Motor neuron (in vitro differentiated cells): Measurements from ENCODE around the gene CYP24A1. TPM values are rescaled to one million over a fixed set of nuclear protein-coding genes. Genes with fewer than 3 reads are reported as not detected.

Experiments
- ATAC-seq, 8 experiments: fragments of 200-7000 bp; cut with Tn5 transposase; replicated peaks in 6 of 8; 2 replicates each; pipeline ENCODE4 v1.8.0; 2021; ENCODE audit warnings: mild to moderate bottlenecking in 8 of 8, moderate library complexity in 8 of 8
- H3K27ac ChIP-seq, 2 donors: fragments of 250-450 bp; sonication (Bioruptor Pico); 2 replicates each; pipeline ENCODE4 v1.9.0; 2021; ENCODE audit warnings: antibody characterized with exemption in 2 of 2, mild to moderate bottlenecking in 2 of 2, moderate library complexity in 1 of 2
- H3K4me1 ChIP-seq, 2 donors: fragments of 250-450 bp; sonication (Bioruptor Pico); replicated peaks in 1 of 2; 2 replicates each; pipeline ENCODE4 v1.6.1; 2021; ENCODE audit warnings: antibody characterized with exemption in 2 of 2, mild to moderate bottlenecking in 2 of 2, moderate library complexity in 1 of 2
- H3K4me3 ChIP-seq, 5 donors: fragments of 250-450 bp; sonication (Bioruptor Pico); 2 replicates each; pipeline ENCODE4 v1.9.0; 2021; ENCODE audit warnings: antibody characterized with exemption in 5 of 5, mild to moderate bottlenecking in 5 of 5, moderate library complexity in 4 of 5
- WGBS, 10 experiments: fragments of 450-650 bp; shearing (Covaris generic); methylation state at CpG; one replicate each; pipeline ENCODE4 v1.0.0; 2022; 5-methylcytosine and 5-hydroxymethylcytosine counted together
- in situ Hi-C, 9 experiments: fragments of 400-800 bp; cut with MboI; loops; one replicate each; pipeline ENCODE4 v1.15.0; 2021; ENCODE audit warnings: low sequenced_read_pairs in 9 of 9, low pct_unique_long_range_greater_than_20kb in 2 of 9; ENCODE audit not compliant: unreplicated experiment in 9 of 9
- total RNA-seq, 8 experiments: library from RNA; unstranded; fragments of 300-600 nt; gene quantifications; 2 replicates each; pipeline versions ENCODE4 v1.2.3 to v1.2.4, GENCODE V29; 2022

Gene CYP24A1
- total RNA-seq, 8 experiments from 2014 or later: 0.04 to 2.8 (median 0.40) TPM; not detected in 2

- in situ Hi-C loops: no loop called here
- ATAC-seq: peak in 1 of 8 experiments; percentile 25
- 47 to 93% (median 78%) methylated on average over 1 to 6 of the region's 11 CpGs; no CpG with 5 or more reads in 1 of the 10 experiments for WGBS, 10 experiments
- no peaks in the 10 kb centered on the region for H3K4me1 ChIP-seq
- no peak overlapping the region for H3K4me3 ChIP-seq
- no peak overlapping the region for H3K27ac ChIP-seq
Measured at GRCh38 chr20:54167909-54168872, 5.6 kb downstream of the CYP24A1 start.

DNA sequence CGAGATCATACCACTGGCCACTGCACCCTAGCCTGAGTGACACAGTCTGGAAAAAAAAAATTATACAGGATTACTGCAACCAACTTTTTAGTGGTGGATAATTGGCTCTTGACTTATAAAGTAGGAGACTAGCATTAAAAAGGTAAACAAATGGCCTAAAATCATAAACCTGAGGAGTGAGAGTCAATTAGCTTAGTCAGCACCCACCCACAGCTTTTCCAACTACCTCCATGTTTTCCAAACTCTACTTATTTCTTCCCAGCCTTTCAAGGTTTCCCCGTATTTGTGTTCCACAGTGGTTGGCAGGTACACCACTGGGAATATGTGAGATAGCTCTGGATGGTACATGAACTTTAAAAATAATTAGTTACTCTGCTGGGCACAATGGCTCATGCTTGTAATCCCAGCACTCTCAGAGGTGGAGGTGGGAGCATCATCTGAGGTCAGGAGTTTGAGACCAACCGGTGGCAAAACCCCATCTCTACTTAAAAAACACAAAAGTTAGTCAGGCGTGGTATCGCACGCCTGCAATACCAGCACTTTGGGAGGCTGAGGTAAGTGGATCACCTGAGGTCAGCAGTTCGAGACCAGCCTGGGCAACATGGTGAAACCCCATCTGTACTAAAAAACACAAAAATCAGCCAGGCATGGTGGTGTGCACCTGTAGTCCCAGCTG, 6.7 kb downstream of the CYP24A1 start:
- in situ Hi-C loops: no loop called here
- 80 to 100% (median 89%) methylated on average over 1 to 6 of the region's 7 CpGs; no CpG with 5 or more reads in 2 of the 10 experiments for WGBS, 10 experiments
- H3K4me1 ChIP-seq: peaks cover 0 to 7% of the 10 kb centered on the region in 2 donors
- H3K4me3 ChIP-seq: no peak overlapping the region
- no peak for ATAC-seq
- H3K27ac ChIP-seq: no peak overlapping the region

DNA sequence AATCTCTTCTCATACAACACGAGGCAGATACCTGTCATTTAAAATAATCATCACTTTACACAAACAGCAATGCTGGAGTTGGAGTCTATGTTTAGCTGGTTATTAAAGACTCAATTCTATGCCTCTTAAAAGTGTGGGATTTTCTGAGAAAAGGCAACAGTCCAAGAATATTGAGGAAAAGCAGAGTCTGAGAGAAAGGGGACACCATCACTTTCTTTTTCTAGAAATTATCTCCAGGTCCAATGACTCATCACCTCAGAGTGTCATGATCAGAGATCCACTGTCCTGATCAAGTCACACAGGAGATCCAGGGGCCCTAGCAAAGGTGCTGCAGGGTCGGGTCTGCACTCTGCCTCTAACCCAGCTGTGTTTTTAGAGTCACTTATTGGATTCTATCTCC, 8.0 kb downstream of the CYP24A1 start:
- Histone ChIP-seq H3K4me1 (peaks cover 0 to 7% of the 10 kb centered on the region in 2 donors), H3K4me3 (no peak overlapping the region), H3K27ac (no peak overlapping the region)
- in situ Hi-C loops: no loop called here
- ATAC-seq: no peak
- 0 to 81% (median 56%) methylated on average over 1 to 2 of the region's 2 CpGs; no CpG with 5 or more reads in 1 of the 10 experiments for WGBS, 10 experiments

DNA sequence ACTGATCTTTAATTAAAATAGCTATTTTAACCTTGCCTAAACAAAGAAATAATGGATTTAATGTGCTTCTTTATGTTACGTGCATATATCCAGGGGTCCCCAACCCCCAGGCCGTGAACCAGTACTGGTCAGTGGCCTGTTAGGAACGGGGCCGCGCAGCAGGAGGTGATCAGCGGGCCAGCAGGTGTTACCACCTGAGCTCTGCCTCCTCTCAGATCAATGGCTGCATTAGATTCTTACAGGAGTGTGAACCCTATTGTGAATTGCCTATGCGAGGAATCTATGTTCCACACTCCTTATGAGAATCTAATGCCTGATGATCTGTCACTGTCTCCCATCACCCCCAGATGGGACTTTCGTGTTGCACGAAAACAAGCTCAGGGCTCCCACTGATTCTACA, 8.8 kb downstream of the CYP24A1 start:
- WGBS, 10 experiments: 60 to 100% (median 90%) methylated on average over 1 to 9 of the region's 9 CpGs; no CpG with 5 or more reads in 2 of the 10 experiments
- Histone ChIP-seq H3K27ac (no peak overlapping the region), H3K4me1 (peaks cover 0 to 7% of the 10 kb centered on the region in 2 donors), H3K4me3 (no peak overlapping the region)
- no peak for ATAC-seq
- in situ Hi-C loops: no loop called here

DNA sequence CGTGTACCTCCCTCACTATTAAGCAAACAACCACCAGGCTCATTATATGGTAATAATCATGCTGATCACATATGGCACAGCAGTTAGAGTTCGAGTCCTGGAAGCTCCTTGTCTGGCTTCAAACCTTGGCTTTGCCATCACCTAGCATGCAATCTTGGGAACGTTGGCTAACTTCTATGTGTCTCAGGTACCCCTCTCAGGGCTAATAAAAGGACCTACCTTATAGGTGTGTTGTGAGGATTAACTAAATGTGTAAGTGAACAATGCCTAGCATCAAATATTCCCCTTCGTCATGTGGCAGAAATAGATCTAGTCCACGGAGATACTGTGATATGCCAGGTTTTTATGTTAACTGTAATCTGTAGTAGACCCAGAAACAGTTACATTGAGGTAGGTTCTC, 10.4 kb downstream of the CYP24A1 start:
- WGBS, 10 experiments: 57 to 100% (median 85%) methylated on average over 1 to 4 of the region's 5 CpGs; no CpG with 5 or more reads in 1 of the 10 experiments
- in situ Hi-C loops: no loop called here
- H3K4me3 ChIP-seq: no peak overlapping the region

GRCh38 chr20:54162378-54163009, 11.3 kb downstream of the CYP24A1 start:
- H3K4me1 ChIP-seq: peaks cover 0 to 7% of the 10 kb centered on the region in 2 donors
- H3K4me3 ChIP-seq: no peak overlapping the region
- in situ Hi-C loops: no loop called here

More for the DNA sequence above, 10.4 kb downstream of the CYP24A1 start:
- no peak overlapping the region for H3K27ac ChIP-seq
- H3K4me1 ChIP-seq: peaks cover 0 to 7% of the 10 kb centered on the region in 2 donors
- no peak for ATAC-seq

GRCh38 chr20:54161821-54162149, 12.0 kb downstream of the CYP24A1 start:
- H3K27ac ChIP-seq: no peak overlapping the region
- no peak overlapping the region for H3K4me3 ChIP-seq
- WGBS, 10 experiments: 86 to 100% (median 93%) methylated on average over 1 to 4 of the region's 4 CpGs; no CpG with 5 or more reads in 4 of the 10 experiments
- in situ Hi-C loops: no loop called here
- ATAC-seq: no peak
- H3K4me1 ChIP-seq: peaks cover 0 to 7% of the 10 kb centered on the region in 2 donors

More at GRCh38 chr20:54162378-54163009, 11.3 kb downstream of the CYP24A1 start:
- 32 to 79% (median 62%) methylated on average over 1 to 13 of the region's 16 CpGs; no CpG with 5 or more reads in 1 of the 10 experiments for WGBS, 10 experiments
- no peak overlapping the region for H3K27ac ChIP-seq
- peak in 3 of 8 experiments; percentile 20 to 31 (median 23) for ATAC-seq

GRCh38 chr20:54161008-54161820, 12.6 kb downstream of the CYP24A1 start:
- WGBS, 10 experiments: 71 to 100% (median 92%) methylated on average over 1 to 6 of the region's 9 CpGs; no CpG with 5 or more reads in 1 of the 10 experiments
- H3K4me3 ChIP-seq: no peak overlapping the region
- peaks cover 0 to 7% of the 10 kb centered on the region in 2 donors for H3K4me1 ChIP-seq
- ATAC-seq: no peak
- in situ Hi-C loops: no loop called here
- no peak overlapping the region for H3K27ac ChIP-seq

DNA sequence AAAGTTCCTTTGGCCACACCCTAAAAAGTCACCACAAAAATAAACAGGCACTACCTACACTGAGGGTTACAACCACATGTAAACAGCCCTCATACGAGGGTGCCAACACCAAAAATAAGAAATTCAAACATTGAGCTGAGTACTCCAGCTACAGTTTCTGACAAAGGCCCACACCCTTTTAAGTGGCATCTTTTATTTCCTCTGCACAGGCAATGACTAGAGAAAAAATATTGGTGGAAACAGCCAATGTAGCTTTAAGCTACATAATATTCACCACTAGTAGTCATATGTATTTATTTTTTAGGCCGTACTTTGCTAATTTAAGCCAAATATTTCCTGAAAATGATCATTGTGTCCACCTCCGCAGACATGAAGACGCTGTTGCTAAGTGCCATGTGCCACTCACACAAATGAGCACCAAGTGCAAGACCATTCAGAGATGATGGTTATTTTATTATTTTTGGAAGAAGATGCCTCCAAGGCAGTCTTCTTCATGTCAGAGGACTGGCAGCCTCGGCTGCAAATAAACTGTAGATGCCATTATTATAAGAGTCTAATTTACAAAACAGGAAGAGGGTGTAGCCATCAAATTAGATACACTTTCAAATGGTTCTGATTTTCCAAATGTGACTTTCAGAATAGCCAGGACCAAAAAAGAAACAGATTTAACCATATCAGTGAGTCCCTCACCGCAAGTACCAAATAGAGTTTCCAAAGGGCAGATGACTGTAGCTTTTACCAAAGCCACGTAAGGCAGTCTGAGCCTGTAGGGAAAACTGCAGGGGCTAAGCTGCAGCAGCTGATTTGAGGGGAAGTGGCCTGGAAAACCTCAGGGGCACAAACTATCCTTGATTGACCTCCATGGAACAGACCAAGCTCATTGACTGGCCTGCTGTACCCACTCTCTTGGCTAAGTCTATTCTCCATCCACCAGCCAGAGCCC, 13.4 kb downstream of the CYP24A1 start:
- 0 to 100% (median 56%) methylated on average over 1 to 7 of the region's 7 CpGs for WGBS, 10 experiments
- Histone ChIP-seq H3K4me1 (peaks cover 0 to 7% of the 10 kb centered on the region in 2 donors), H3K4me3 (no peak overlapping the region), H3K27ac (no peak overlapping the region)
- ATAC-seq: peak in 2 of 8 experiments; percentile 53 to 62
- in situ Hi-C loops: no loop called here

DNA sequence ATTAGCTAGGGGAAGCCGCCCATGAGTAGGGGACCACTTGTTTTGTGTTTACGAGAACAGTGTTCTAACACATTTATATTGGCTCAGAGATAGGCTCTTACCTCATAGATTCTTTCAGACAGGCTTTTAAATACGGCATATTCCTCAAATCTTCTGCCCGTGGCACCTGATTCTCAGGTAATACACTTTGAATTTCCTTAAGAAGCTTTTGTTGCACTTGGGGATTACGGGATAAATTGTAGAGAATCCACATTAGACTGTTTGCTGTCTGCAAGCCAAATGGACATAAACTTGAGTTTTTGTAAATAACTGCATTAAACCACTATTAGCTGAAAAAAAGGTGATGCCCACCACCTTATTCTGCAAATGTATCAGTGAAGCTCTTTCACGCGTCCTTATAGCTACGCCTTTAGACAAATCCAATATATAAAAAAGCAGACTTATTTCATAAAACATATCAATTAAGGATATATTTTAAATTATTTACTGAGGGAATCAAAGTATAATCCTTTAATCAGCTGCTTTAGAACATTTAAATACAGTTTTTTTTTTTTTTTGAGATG, 14.8 kb downstream of the CYP24A1 start:
- 40 to 100% (median 90%) methylated on average over 1 to 8 of the region's 8 CpGs; no CpG with 5 or more reads in 2 of the 10 experiments for WGBS, 10 experiments
- no peak for ATAC-seq
- in situ Hi-C loops: no loop called here
- peaks cover 0 to 7% of the 10 kb centered on the region in 2 donors for H3K4me1 ChIP-seq
- no peak overlapping the region for H3K27ac ChIP-seq
- H3K4me3 ChIP-seq: no peak overlapping the region

- peaks cover 0 to 7% of the 10 kb centered on the region in 2 donors for H3K4me1 ChIP-seq
- H3K27ac ChIP-seq: no peak overlapping the region
- no peak overlapping the region for H3K4me3 ChIP-seq
- no peak for ATAC-seq
- in situ Hi-C loops: no loop called here
- 29 to 100% (median 76%) methylated on average over 1 to 3 of the region's 3 CpGs for WGBS, 10 experiments
Measured at GRCh38 chr20:54158226-54158625, 15.6 kb downstream of the CYP24A1 start.
